CD1c-positive myeloid dendritic cell (primary cell): ENCODE data around the gene SCIN.
"Not testable (repeated sequence)": the region's sequence is repeated elsewhere in the genome, so short reads cannot be mapped to it uniquely, and the experiment has no call there.

Source experiments
- DNase-seq: peaks from one replicate; pipeline ENCODE4 v3.0.0-alpha.2; 2016; ENCODE audit errors: extremely low spot score

SCIN gene

DNA sequence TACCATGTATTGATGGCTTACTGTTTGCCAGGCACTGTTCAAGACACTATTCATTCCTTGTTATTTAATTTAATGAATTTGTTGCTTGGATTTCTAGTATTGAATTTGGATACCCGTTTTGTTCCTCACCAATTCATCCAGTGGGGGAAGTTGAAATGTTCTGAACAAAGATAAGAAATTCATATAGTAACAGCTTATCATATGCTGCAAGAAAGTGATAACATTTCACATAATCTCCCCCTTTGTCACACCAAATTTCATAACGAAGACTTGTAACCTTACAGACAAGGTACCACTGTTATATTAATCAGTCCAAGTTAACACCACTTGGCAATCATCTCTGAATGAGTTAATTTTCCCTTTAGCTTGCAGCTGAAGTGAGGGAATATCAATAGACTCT lies 42.1 kb downstream of the SCIN start:
- DNase-seq: no peak

DNA sequence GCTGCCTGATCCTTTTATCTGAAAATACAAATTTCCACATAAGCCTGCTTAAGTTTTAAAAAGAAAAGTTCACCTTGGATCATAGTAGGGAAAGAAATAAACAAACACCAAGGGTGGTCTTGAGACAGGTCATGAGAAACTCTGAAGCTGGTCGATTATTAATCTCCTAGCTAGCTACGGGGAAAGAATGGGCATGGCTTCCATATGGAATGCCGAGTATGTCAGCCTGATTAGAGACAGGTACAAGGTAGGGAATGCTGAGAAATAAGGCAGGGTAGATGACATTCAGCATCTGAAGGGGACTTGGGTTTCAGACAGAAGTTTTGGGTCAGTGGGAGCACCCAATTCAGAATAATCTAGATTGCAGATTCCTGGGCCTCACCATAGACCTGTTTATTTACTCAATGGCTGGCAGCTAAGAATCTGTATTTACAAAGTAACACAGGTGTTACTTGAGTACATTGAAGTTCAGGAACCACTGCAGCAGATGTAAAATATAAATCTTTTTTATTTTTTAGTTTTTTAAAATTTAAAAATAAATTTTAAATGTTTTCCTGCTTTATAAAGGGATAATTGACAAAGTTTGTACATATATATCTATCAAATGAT lies 49.0 kb downstream of the SCIN start:
- DNase-seq: no peak

DNA sequence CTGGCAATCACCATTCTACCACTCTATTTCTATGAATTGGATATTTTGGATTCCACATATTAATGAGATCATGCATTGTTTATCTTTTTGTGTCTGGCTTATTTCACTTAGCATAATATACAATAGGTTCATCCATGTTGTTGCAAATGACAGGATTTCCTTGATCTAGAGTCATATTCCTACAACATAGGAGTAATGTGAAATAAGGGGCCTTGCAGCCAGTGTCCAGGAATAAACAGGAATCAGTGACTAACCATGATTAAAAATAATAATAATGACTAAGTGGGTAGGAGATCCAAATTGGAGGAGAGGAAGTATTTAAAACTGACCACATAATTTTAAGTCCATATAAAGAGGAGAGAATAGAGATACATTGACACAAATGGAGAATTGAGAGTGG lies 49.9 kb downstream of the SCIN start:
- DNase-seq: no peak

DNA sequence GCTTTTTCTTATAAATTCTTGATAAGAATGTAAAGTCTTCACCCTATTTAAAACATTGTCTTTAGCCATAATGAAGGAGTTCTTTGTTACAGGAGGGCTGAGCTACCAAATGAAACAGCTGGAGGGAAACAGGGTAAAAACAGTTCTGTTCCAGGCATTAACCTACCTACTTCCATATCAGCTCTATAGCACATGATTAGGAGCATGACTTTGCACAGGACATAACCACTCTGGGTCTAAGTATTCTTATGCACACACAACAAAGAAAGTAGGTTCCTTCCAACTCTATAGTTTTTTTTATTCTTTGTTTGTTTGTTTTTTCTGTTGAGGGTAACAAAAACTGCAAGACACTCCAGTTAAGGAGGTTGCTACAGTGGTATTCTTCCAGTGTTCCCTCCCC lies 52.7 kb downstream of the SCIN start:
- DNase-seq: no peak

DNA sequence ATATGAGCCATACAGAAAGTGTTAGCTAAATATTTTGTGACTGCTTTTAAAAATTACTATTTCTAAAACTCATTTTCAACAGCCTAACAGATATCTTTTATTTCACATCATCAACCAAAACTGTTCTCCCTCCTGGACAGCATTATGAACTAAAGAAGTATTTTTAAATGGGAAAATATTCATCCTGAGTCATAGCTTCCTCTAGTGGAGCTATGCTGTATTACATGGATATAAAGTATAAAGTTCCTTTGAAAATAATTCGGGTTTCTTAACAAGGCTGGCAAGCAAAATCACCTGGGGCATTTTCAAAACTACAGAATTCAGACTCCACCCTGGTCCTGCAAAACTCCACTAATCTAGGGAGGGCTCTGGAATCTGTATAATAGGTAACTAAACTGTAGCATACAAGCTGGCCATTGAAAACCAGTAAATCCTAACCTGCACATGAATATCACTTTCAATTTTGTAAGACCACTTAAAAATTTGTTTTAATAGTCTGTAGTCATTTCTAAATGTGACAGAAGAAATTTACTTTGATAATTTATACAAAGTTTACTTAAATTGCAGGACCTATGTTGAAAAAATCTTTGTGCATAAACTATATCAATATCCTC lies 53.5 kb downstream of the SCIN start:
- DNase-seq: peak; percentile 54

DNA sequence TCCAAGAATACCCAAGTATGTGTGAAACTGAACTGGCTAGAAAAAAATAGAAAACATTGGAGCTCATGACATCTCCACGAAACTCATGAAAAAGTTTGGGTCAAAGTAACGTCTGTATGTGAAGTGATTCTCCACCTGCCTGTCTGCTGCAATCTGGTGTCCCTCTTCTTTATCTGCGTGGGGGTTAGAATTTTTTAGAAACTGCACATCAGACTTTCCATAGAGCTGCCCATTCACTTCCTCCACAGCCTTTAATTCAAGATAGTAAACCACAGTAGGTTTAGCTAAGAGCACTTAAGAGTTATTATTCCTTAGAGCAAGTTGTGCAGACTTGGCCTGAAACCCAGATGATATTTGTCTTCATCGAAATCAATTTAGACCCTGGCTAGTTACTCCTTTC lies 55.3 kb downstream of the SCIN start:
- DNase-seq: no peak

DNA sequence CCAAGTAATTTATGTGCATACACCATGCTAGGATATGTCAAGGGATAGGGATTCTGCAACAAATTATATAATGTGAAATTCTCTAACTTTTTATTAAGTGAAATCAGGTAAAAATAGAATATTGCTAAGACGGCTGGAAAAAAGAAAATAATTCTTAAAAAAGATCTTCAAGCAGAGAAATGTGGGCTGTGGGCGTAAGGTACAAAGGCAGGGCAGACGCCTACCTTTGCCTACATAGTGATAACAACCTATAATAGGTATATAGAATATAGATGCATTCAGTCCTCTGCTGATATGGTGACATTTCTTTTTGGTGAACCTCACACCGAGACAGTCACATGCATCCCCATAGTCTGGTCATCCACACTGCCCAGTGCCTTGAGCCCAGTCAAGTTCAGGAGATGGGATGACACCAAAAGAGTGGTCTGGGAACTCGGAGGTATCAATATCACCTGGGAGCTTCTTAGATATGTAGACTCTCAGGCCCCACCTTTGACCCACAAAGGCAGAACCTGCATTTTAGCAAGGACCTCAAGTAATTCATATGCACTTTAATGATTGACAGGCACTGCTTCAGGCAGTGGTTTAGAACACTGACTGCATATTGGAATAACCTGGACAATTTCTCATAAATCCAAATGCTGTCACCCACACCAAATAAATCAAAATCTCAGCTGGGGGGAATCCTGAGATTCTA lies 59.4 kb downstream of the SCIN start:
- no peak for DNase-seq

DNA sequence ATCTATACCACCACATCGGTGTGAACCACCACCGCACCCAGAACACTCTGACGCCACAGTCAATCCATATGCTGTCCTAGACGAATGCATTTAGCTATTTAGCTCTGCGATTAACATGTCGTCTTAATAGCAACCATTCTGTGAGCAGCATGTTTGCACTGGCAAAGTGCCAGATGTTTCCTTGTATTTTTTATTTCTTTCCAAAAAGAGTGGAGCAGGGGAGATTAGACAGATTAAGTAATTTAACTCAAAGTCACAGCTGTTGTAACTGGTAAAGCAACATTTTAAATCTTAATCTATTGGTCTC lies 59.9 kb downstream of the SCIN start:
- DNase-seq: no peak

DNA sequence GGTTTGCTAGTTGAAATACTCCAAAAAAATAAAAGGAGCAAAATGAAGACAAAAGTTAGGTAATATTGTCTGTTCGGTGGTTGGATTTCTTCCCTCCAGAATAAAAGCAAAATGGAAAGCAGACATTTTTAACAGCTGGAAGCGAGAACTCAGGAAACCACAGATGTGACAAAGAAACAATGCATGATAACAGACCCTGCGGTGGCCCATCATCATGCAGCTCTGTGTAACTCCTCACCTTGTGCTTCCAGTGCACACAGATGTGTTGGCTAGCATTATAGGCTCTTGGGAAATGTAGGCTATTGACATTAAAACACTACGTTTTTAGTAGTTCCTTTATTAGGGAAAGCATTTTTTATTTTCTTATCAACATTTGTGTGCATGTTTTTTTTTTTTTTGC lies 63.1 kb downstream of the SCIN start:
- no peak for DNase-seq

DNA sequence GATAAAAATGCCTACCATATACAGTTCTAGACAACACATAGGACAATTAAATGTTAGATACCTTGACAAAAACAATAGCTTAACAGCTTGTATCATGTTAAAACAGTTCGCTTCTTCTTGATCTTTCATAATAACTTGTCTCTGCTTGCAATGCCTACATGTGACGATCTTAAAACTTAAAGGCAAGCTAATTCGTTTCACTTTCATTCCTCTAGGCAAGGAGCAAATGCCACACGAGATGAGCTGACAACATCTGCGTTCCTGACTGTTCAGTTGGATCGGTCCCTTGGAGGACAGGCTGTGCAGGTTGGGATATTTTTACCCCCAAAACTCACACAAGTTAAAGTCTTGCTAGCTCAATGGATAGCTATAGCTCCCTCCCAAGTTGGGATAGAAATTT lies 65.3 kb downstream of the SCIN start:
- DNase-seq: peak; percentile 10

DNA sequence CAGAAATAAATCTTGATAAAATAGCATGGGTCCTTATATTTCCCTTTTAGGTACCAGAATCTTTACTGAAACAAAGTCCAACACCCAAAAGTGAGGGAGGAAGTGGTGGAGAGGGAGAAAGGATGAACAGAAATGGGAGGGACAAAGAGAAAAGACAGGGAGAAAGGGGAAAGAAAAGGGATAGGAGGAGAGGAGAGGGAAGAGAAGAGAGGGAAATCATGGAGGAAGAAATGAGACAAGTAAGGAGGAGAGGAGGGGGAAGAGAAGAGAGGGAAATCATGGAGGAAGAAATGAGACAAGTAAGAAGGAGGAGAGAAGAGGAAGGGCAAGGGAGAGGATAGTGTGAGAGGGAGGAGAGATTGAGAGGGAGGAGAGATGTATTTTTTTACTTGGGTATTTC lies 66.8 kb downstream of the SCIN start:
- no peak for DNase-seq

DNA sequence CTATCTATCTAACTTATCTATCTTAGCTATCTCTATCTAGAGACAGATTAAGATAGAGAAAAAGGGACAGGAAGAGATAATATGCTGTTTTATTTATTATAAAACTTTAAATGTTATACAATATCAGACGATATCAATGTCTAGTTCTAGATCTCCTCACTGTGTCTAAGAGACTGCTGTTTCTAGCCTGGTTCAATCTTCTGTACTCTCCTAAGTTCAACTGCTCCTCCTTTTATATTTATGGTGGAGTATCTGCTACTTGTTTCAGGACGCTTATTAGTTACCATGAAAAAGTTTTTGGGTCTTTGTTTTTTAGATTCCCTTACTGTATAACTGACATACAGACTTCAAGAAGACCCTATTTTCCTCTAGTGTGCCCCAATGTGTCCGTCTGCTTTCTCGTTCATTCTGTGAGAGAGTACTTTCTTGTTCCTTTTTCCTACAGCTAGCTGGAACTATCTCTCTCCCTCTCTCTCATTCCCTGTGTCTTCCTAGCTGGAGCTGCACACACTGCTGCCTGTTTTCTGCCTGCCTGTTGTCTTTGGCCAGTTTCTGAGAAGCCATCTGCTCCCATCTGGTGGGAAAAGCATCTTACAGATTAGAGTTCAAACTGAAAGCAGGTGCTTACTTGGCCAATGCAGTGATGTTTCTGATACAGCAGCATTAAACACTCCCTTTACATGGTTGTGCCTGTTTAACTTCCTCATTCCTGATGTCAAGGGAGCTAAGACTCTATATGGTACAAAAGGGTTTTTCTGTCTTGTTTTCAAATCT lies 67.5 kb downstream of the SCIN start:
- peak; percentile 52 for DNase-seq

DNA sequence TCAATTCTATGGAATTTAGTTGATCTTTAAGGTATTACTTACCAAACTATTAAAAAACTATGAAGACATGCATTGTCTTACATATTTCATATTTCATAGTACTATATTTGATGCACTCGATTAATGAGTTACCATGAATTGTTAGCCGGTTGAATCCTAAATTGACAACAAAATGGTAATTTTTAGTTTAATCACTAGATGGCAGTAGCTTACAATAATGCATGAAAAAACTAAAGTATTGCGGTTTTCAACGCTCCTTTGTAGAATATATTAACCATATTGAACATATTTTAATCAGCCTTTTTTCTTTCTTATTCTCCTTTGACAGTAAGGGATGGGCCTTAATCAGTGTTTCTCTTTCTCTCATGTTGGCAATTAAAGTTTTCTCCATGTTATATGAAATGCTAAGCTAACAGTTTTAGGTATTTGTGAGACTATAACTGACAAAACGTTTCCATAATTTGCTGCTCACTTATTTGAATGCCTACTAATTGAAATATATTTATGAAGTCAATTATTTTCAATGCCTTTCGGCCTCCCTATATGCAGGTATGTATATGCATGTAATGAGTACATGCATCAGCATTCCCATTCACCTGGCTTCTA lies 68.4 kb downstream of the SCIN start:
- peak; percentile 76 for DNase-seq

DNA sequence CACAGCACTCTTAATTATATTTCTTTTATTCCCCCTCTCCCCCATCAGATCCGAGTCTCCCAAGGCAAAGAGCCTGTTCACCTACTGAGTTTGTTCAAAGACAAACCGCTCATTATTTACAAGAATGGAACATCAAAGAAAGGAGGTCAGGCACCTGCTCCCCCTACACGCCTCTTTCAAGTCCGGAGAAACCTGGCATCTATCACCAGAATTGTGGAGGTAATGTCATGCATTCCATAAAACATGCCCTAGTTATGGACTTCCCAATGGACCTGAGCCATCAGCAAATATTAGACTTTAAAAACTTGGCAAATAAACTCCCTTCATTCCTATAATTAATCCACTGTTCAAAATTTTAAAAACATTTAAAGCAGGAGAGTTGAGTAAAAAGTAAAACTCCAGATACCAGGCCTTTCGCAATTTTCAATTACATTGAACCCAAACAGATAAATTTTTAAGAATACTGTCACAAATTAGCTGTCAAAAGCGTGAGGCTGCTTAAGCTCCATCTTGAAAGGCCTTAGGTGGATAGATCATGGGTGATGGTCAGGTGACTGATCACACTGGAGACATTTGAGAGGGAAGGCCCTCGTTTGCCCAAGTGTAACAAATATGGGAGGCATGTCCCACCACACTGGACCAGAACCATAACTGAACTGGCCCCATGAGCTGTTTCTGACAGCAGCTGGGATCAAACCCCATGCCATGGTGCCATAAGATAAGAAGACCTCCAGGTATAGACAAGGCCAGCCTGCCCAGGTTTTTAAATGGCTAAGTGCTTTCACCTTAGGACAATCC lies 70.0 kb downstream of the SCIN start:
- DNase-seq: no peak

DNA sequence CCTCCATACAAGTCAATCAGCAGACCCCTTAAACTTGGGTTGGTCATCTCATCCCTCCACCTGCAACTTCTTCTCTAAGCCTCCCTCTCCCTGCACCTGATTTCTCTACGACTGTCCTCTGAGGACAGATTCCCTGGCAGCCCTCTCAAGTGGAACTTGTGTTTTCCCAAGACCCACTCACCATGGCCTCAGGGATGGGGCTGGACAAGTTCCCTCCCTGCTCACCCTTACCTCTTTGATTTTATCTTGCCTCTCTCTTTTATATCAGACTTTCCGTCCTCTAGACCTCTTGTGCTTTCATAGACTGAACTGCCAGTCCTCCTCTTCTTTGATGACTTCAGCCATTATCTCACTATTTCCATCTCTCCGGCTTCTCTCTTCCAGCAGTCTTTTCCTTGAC lies 70.7 kb downstream of the SCIN start:
- DNase-seq: no peak

DNA sequence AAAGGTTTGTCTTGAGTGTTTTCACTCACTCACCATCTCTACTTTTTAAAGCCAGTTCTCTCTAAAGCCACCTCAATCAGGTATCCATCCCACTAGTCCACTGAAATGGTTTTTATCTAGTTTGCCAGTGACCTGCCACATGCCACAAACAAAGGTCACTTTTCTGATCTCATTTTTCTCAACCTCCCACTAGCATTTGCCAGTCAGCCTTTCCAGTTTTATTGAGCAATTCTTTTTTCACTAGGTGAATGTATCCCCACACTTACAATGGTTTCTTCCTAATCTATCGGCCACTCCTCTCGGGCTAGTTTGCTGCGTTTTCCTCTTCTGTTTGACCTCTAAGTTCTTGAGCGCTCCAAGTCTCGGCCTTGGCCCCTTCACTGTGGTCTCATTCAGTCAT lies 72.0 kb downstream of the SCIN start:
- DNase-seq: no peak

DNA sequence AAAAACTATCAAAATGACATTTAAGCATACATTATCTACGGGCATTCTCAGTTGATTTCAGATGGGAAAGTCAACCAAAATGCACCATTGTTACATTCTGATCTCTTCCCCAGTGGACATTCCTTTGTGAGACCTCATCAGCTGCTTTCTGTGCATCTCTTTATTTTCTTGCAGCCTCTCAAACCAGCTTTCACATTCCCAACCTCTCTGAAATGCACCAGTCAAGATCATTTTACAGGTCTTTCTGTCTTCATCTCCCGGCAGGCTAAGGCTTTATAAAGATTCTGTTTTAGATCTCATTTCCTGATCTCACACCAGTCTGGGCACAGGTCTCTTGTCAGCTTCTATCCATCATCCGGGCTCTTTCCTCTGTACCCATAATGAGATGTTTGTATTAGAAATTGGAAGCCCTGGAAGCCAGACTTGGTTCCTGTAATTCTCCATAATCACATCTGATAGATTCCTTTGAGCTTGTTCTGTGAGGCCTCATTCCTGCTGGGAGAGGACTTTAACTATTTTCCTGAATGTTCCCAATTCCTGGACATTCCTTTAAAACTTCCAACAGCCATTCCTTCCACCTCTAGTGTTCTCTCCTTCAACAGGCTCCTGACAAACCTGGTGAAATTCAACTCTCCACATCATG lies 72.6 kb downstream of the SCIN start:
- DNase-seq: no peak

DNA sequence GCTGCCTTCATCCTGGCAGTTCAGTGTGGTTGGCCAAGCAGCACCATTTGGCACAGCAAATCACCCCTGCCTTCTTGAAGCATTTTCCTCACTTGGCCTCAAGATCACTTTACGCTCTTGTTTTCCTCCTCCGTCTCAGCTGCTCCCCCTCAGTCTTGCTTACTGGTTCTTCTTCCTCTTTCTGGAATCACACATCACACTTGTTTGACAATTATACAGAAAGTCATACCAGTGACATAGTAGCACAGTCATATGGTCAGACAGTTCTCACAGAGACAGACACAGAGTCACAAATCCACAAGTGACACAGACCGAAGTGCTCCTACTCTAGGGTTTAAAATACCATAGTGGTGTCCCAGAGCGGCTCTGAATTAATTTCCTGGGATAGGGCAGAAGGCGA lies 73.1 kb downstream of the SCIN start:
- DNase-seq: peak; percentile 66

DNA sequence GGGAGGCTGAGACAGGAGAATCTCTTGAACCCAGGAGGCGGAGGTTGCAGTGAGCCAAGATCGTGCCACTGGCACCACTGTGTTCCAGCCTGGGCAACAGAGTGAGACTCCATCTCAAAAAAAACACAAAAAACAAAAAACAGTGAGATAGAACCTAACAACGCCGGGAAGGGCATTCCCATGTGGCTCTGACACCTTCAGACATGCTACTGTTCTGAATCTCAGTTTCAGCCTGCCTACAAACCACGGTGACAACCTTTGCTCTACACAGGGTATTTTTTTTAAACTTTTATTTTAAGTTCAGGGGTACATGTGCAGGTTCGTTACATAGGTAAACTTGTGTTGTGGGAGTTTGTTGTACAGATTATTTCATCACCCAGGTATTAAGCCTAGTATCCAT lies 74.7 kb downstream of the SCIN start:
- not testable (repeated sequence) for DNase-seq

DNA sequence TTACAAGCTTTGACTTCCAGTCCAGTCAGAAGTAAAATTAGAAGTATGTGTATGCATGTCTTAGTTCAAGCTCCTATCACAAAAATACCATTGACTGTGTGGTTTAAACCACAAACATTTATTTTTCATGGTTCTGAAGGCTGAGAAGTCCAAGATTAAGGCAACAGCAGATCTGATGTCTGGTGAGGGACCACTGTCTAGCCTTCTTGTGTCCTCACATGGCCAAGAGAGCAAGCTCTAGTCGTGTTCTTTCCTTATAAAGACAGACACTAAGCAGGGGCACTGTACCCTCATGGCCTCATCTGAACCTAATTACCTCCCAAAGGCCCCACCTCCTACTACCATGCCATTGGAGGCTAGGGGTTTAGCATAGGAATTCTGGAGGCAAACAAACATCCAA lies 75.6 kb downstream of the SCIN start:
- DNase-seq: no peak
